Measurements from ENCODE around the gene ANO2. TPM values are rescaled to one million over a fixed set of nuclear protein-coding genes. Genes with fewer than 3 reads are reported as not detected.
A peak's percentile ranks its signal among the peaks of the same experiment; 100 is the strongest.

ANO2 gene
- 10 to 100 TPM in 1 of 4 donors, 1 to 10 TPM in 3; 4.0 to 17.9 (median 5.1) TPM for total RNA-seq

DNA sequence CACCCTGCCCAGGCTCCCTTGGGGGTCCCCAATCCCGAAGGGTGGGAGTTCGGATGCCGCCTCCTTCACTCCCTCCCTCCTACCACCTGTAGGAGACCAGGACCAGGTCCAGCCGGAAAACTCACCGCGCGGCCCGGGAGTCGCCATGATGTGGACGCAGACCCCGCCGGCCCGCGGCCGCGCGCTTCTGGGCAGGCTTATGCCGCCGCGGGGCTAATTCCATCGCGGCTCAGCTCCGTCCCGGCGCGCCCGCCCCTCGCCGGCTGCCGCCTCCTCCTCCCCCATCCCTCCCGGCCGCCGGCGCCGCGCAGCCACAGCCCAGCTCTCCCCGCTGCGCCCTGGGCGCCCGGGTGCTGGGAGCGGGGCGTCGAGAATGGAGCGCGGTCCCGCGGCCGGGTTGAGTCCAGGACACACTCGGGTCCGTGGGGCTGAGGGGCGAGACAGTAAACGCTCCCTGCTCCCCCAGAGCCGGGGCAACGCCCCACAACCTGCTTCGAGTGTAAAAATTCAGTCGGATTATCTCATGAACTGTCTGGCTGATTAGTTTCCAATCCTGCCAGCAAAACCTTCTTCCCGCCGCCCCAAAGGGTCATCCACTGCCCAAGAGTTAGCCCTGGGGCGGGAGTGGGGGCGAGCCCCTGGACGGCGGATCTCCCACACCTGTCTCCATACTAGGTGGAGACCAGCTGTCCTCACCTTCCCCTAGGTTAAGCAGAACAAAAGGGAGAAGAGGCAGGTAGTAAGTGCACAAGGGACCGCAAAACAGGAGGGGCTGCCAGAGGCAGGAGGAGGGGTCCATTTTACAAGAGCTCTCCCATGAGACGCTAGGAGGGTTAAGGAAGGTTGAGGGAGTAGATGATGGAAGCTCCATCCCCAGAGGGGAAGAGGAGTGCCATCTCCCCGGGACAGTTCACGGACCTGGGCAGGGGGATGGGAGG, at the start of gene ANO2:
TSS of gene ANO2 (minus strand) at position 189 of the 938 bp plus-strand sequence. CDS start at position 147, 42 bp downstream.
- Histone ChIP-seq H3K4me1 (peaks cover 5 to 15% (median 14%) of the 10 kb centered on the region in 4 donors), H3K36me3 (peaks cover 0 to 75% (median 9%) of the 10 kb centered on the region in 4 donors), H3K27me3 (peaks cover 0 to 65% (median 17%) of the 10 kb centered on the region in 4 donors), H3K4me3 (peak within 1 kb of the TSS; percentile 39 to 55 (median 43)), H3K27ac (replicated peaks in 1 of 4) (no peak within 1 kb of the TSS), H3K9me3 (no peaks in the 10 kb centered on the region)
- intact Hi-C loops (cut with DNase I) = no loop called here
- TF ChIP-seq, protein P1, sequence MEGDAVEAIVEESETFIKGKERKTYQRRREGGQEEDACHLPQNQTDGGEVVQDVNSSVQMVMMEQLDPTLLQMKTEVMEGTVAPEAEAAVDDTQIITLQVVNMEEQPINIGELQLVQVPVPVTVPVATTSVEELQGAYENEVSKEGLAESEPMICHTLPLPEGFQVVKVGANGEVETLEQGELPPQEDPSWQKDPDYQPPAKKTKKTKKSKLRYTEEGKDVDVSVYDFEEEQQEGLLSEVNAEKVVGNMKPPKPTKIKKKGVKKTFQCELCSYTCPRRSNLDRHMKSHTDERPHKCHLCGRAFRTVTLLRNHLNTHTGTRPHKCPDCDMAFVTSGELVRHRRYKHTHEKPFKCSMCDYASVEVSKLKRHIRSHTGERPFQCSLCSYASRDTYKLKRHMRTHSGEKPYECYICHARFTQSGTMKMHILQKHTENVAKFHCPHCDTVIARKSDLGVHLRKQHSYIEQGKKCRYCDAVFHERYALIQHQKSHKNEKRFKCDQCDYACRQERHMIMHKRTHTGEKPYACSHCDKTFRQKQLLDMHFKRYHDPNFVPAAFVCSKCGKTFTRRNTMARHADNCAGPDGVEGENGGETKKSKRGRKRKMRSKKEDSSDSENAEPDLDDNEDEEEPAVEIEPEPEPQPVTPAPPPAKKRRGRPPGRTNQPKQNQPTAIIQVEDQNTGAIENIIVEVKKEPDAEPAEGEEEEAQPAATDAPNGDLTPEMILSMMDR (IDR thresholded peaks at IDR 0.05) = no peak
- TF ChIP-seq POLR2A (IDR thresholded peaks at IDR 0.05; ENCODE audit: low read depth) = no peak
- no peak for TF ChIP-seq POLR2AphosphoS5 (IDR thresholded peaks at IDR 0.05)
- TF ChIP-seq EP300 (IDR thresholded peaks at IDR 0.05) = no peak
- whole genome bisulfite sequencing = 11% methylated on average over 21 of the region's 66 CpGs
- DNase-seq (ENCODE audit: extremely low spot score) = peak; percentile 84

DNA sequence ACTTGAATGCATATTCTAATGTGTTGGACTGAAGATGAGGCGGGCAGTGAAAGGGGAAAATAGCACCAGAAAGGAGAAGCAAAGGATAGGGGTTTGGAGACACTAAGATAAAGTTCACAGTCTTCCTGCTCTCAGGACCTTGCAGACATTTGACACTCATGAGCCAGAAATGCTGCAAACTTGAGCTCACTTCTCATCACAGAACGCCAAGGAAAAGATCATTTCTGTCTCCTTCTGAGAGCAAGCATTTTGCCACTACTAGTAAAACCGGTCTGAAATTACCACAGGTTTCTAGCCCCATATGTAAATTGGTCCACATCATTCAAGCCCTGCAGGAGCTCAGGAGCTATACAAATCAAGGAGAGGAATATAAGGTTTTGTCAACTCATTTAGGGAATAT, 44.6 kb upstream of the ANO2 start:
- peaks cover 0 to 2% (median 0%) of the 10 kb centered on the region in 4 donors for H3K27me3 ChIP-seq
- no peak for TF ChIP-seq POLR2AphosphoS5 (IDR thresholded peaks at IDR 0.05)
- no peak for TF ChIP-seq POLR2A (IDR thresholded peaks at IDR 0.05; ENCODE audit: low read depth)
- TF ChIP-seq, protein P1 (IDR thresholded peaks at IDR 0.05) = no peak
- TF ChIP-seq EP300 (IDR thresholded peaks at IDR 0.05) = no peak
- no peak overlapping the region for H3K4me3 ChIP-seq
- H3K36me3 ChIP-seq = peaks cover 0 to 67% (median 5%) of the 10 kb centered on the region in 4 donors
- no peak for DNase-seq (ENCODE audit: extremely low spot score)
- intact Hi-C loops (cut with DNase I) = loop anchor here (1.0 to 5.0 kb wide), 2 partner anchors 50 to 298 kb away; no protein-coding TSS in a partner anchor
- WGBS = 91% methylated on average over 3 of the region's 3 CpGs
- H3K4me1 ChIP-seq = peaks cover 0 to 6% (median 0%) of the 10 kb centered on the region in 4 donors
- no peak overlapping the region for H3K27ac ChIP-seq (replicated peaks in 1 of 4)
- H3K9me3 ChIP-seq = no peaks in the 10 kb centered on the region

DNA sequence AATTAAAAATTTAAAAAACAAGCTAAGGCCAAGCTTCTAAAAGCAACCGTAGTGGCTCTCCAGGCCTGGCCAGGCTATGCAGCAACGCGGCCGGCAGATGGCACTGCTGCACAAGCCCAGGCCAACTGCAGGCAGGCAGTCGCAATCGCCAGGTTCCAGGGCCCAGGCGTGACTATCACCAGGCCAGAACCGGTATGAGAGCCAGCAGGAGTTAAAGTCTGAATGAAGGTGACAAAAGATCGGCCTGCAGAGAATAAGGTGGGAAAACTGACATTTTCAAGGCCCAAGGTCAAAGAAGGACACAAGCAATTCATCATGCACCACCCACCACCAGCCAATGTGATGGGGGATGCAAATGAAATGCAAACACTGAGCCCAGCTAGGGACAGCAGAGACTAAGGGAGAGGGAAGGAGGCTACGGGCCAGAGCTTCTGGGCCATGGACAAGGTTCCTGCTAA, 43.6 kb upstream of the ANO2 start:
- DNase-seq (ENCODE audit: extremely low spot score) = no peak
- Histone ChIP-seq H3K27ac (replicated peaks in 1 of 4) (no peak overlapping the region), H3K4me1 (peaks cover 0 to 6% (median 0%) of the 10 kb centered on the region in 4 donors), H3K9me3 (no peaks in the 10 kb centered on the region), H3K27me3 (no peaks in the 10 kb centered on the region), H3K36me3 (peaks cover 0 to 66% (median 5%) of the 10 kb centered on the region in 4 donors), H3K4me3 (no peak overlapping the region)
- WGBS = 3% methylated on average over 10 of the region's 10 CpGs
- TF ChIP-seq POLR2AphosphoS5 (IDR thresholded peaks at IDR 0.05) (no peak), EP300 (IDR thresholded peaks at IDR 0.05) (no peak)
- TF ChIP-seq, protein P1 (IDR thresholded peaks at IDR 0.05) = peak; percentile 91 to 97 (median 94)
- intact Hi-C loops (cut with DNase I) = loop anchor here (1.0 to 5.0 kb wide), 2 partner anchors 51 to 299 kb away; no protein-coding TSS in a partner anchor

DNA sequence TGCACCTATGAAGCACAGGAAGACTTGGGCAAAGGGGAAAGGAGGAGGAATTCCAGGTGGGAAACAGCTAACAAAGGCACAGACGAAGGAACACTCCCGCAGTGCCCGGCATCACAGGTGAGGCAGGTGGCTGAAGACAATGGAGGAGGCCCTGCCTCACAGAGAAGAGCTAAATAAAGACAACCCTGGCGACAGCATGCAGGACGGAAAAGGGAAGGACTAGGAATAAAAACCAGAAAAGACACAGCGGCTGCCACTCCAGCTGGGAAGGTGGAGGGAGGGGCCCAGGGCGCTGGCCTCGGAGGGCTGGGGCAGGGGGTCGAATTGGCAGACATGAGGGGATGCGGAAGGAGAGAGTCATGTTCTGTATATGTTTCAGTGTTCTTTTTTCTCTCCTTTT, 43.0 kb upstream of the ANO2 start:
- no peak for DNase-seq (ENCODE audit: extremely low spot score)
- intact Hi-C loops (cut with DNase I) = loop anchor here (5.0 kb wide), 1 partner anchor 299 kb away; no protein-coding TSS in a partner anchor
- H3K36me3 ChIP-seq = peaks cover 0 to 61% (median 5%) of the 10 kb centered on the region in 4 donors
- no peaks in the 10 kb centered on the region for H3K9me3 ChIP-seq
- no peak overlapping the region for H3K4me3 ChIP-seq
- WGBS = 60% methylated on average over 10 of the region's 10 CpGs
- TF ChIP-seq EP300 (IDR thresholded peaks at IDR 0.05) = no peak
- TF ChIP-seq, protein P1 (IDR thresholded peaks at IDR 0.05) = no peak
- no peak for TF ChIP-seq POLR2AphosphoS5 (IDR thresholded peaks at IDR 0.05)
- no peak for TF ChIP-seq POLR2A (IDR thresholded peaks at IDR 0.05; ENCODE audit: low read depth)
- H3K27ac ChIP-seq (replicated peaks in 1 of 4) = no peak overlapping the region
- H3K27me3 ChIP-seq = no peaks in the 10 kb centered on the region
- H3K4me1 ChIP-seq = peaks cover 0 to 6% (median 0%) of the 10 kb centered on the region in 4 donors
